ENCODE data around the gene ME3.

The ME3 gene

DNA sequence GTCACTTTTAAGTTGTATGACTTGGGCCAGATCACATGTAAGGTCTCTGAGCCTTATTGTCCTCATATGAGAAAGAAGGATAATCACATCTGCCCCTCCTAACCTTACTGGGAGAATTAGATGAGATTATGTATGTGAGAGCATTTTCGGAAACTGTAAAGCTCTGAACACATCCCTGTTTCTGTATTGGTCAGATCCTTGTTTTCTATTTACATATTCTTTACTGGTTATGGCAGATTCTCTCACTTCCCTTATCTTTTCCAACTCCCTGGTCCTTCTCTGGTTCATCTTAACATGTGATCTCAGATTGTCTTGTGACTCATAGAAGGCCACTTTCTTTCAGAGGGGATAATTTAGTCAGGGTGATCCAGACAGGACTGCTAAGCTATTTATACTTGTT lies 255.9 kb downstream of the ME3 start:
- TF ChIP-seq NFIC (IDR thresholded peaks at IDR 0.05) = no peak
- no peak for TF ChIP-seq ZBTB7A (IDR thresholded peaks at IDR 0.05; ENCODE audit: low read depth)
- no peak for TF ChIP-seq FOXM1 (IDR thresholded peaks at IDR 0.05; ENCODE audit: borderline replicate concordance, low read depth)
- no peak for TF ChIP-seq RAD21 (IDR thresholded peaks at IDR 0.05; ENCODE audit: low read depth)
- TF ChIP-seq, protein P1, sequence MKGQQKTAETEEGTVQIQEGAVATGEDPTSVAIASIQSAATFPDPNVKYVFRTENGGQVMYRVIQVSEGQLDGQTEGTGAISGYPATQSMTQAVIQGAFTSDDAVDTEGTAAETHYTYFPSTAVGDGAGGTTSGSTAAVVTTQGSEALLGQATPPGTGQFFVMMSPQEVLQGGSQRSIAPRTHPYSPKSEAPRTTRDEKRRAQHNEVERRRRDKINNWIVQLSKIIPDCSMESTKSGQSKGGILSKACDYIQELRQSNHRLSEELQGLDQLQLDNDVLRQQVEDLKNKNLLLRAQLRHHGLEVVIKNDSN (IDR thresholded peaks at IDR 0.05) = no peak
- TF ChIP-seq, protein P2, sequence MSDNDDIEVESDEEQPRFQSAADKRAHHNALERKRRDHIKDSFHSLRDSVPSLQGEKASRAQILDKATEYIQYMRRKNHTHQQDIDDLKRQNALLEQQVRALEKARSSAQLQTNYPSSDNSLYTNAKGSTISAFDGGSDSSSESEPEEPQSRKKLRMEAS (IDR thresholded peaks at IDR 0.05) = no peak
- TF ChIP-seq TCF12 (IDR thresholded peaks at IDR 0.05; ENCODE audit: low read depth) = no peak
- no peak for TF ChIP-seq YY1 (IDR thresholded peaks at IDR 0.05; ENCODE audit: low read depth)
- no peak for TF ChIP-seq TEAD4 (IDR thresholded peaks at IDR 0.05)
- TF ChIP-seq EGR1 (IDR thresholded peaks at IDR 0.05) = no peak
- no peak for TF ChIP-seq EP300 (IDR thresholded peaks at IDR 0.05; ENCODE audit: borderline replicate concordance)
- TF ChIP-seq CEBPB (IDR thresholded peaks at IDR 0.05) = no peak
- TF ChIP-seq CREB1 (IDR thresholded peaks at IDR 0.05; ENCODE audit: low read depth) = no peak
- no peak for TF ChIP-seq TAF1 (IDR thresholded peaks at IDR 0.05; ENCODE audit: low read depth)
- TF ChIP-seq, protein P3, sequence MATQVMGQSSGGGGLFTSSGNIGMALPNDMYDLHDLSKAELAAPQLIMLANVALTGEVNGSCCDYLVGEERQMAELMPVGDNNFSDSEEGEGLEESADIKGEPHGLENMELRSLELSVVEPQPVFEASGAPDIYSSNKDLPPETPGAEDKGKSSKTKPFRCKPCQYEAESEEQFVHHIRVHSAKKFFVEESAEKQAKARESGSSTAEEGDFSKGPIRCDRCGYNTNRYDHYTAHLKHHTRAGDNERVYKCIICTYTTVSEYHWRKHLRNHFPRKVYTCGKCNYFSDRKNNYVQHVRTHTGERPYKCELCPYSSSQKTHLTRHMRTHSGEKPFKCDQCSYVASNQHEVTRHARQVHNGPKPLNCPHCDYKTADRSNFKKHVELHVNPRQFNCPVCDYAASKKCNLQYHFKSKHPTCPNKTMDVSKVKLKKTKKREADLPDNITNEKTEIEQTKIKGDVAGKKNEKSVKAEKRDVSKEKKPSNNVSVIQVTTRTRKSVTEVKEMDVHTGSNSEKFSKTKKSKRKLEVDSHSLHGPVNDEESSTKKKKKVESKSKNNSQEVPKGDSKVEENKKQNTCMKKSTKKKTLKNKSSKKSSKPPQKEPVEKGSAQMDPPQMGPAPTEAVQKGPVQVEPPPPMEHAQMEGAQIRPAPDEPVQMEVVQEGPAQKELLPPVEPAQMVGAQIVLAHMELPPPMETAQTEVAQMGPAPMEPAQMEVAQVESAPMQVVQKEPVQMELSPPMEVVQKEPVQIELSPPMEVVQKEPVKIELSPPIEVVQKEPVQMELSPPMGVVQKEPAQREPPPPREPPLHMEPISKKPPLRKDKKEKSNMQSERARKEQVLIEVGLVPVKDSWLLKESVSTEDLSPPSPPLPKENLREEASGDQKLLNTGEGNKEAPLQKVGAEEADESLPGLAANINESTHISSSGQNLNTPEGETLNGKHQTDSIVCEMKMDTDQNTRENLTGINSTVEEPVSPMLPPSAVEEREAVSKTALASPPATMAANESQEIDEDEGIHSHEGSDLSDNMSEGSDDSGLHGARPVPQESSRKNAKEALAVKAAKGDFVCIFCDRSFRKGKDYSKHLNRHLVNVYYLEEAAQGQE (IDR thresholded peaks at IDR 0.05; ENCODE audit: low read depth) = no peak

DNA sequence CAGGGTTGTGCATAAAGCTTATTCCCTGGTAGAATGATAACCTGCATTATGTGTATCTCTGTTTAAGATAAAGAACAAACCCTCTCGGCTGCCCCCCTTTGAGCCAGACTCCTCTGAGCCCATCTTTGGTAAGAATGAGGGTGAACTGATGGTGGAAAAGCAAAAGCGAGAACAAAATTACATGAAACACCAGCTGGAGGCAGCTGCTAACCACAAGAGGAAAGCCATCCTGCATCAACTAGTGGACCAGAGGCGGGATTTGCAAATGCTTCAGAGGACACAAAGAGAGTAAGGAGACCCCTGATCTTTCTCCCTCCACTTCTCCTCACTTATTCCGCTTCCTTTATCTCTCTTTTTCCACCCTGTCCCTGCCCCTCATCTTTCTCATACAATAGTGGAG lies 257.4 kb downstream of the ME3 start:
- TF ChIP-seq RAD21 (IDR thresholded peaks at IDR 0.05; ENCODE audit: low read depth) = no peak
- no peak for TF ChIP-seq EP300 (IDR thresholded peaks at IDR 0.05; ENCODE audit: borderline replicate concordance)
- TF ChIP-seq YY1 (IDR thresholded peaks at IDR 0.05; ENCODE audit: low read depth) = no peak
- TF ChIP-seq, protein P2 (IDR thresholded peaks at IDR 0.05) = no peak
- TF ChIP-seq EGR1 (IDR thresholded peaks at IDR 0.05) = no peak
- TF ChIP-seq, protein P3 (IDR thresholded peaks at IDR 0.05; ENCODE audit: low read depth) = no peak
- no peak for TF ChIP-seq TCF12 (IDR thresholded peaks at IDR 0.05; ENCODE audit: low read depth)
- TF ChIP-seq CREB1 (IDR thresholded peaks at IDR 0.05; ENCODE audit: low read depth) = no peak
- TF ChIP-seq NFIC (IDR thresholded peaks at IDR 0.05) = no peak
- TF ChIP-seq TEAD4 (IDR thresholded peaks at IDR 0.05) = no peak
- no peak for TF ChIP-seq FOXM1 (IDR thresholded peaks at IDR 0.05; ENCODE audit: borderline replicate concordance, low read depth)

DNA sequence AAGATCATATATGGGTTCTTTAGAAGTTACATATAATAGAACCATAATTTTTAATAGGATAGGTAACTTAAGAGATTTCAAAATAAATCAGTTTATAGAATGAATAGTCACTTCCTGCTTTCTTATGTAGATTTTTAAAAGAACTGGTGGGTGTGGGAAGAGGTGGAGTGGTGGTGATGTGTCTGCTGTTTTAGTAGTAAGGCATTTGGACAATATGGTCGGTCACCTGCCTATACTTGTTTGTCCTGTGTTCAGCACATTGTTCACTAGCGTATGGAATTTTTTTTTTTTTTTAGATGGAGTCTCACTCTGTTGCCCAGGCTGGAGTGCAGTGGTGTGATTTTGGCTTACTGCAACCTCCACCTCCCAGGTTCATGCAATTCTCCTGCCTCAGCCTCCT lies 258.4 kb downstream of the ME3 start:
- TF ChIP-seq FOXM1 (IDR thresholded peaks at IDR 0.05; ENCODE audit: borderline replicate concordance, low read depth) (no peak), TCF12 (IDR thresholded peaks at IDR 0.05; ENCODE audit: low read depth) (no peak), EGR1 (IDR thresholded peaks at IDR 0.05) (no peak), EP300 (IDR thresholded peaks at IDR 0.05; ENCODE audit: borderline replicate concordance) (no peak), NFIC (IDR thresholded peaks at IDR 0.05) (no peak), YY1 (IDR thresholded peaks at IDR 0.05; ENCODE audit: low read depth) (no peak), TAF1 (IDR thresholded peaks at IDR 0.05; ENCODE audit: low read depth) (no peak), RAD21 (IDR thresholded peaks at IDR 0.05; ENCODE audit: low read depth) (no peak), TEAD4 (IDR thresholded peaks at IDR 0.05) (no peak)
- TF ChIP-seq, protein P3 (IDR thresholded peaks at IDR 0.05; ENCODE audit: low read depth) = no peak

DNA sequence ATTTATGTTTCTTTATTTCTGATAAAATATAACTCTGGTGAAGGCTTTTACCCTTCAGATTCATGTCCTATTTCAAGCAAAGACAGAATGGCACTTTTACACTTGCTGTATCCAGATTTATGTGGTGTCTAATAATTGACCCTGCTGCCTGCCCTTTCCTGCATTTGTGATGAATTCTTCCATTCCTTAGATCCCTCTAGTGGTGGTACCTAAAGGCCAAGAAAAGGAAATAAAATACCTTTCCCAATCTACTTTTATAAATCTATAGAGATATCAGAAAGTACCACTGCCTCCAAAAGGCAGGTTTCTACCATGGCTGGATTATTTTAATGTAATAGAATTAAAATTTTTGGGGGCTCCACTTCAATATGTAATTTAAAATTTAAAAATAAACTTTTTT lies 263.6 kb downstream of the ME3 start:
- TF ChIP-seq YY1 (IDR thresholded peaks at IDR 0.05; ENCODE audit: low read depth) = no peak
- TF ChIP-seq FOXM1 (IDR thresholded peaks at IDR 0.05; ENCODE audit: borderline replicate concordance, low read depth) = no peak
- no peak for TF ChIP-seq CREB1 (IDR thresholded peaks at IDR 0.05; ENCODE audit: low read depth)
- no peak for TF ChIP-seq RAD21 (IDR thresholded peaks at IDR 0.05; ENCODE audit: low read depth)
- TF ChIP-seq, protein P2 (IDR thresholded peaks at IDR 0.05) = no peak
- no peak for TF ChIP-seq TEAD4 (IDR thresholded peaks at IDR 0.05)
- no peak for TF ChIP-seq EP300 (IDR thresholded peaks at IDR 0.05; ENCODE audit: borderline replicate concordance)
- no peak for TF ChIP-seq CEBPB (IDR thresholded peaks at IDR 0.05)
- no peak for TF ChIP-seq NFIC (IDR thresholded peaks at IDR 0.05)
- TF ChIP-seq, protein P3 (IDR thresholded peaks at IDR 0.05; ENCODE audit: low read depth) = no peak
- TF ChIP-seq, protein P1 (IDR thresholded peaks at IDR 0.05) = no peak
- TF ChIP-seq TCF12 (IDR thresholded peaks at IDR 0.05; ENCODE audit: low read depth) = no peak
- no peak for TF ChIP-seq TAF1 (IDR thresholded peaks at IDR 0.05; ENCODE audit: low read depth)
- no peak for TF ChIP-seq ZBTB7A (IDR thresholded peaks at IDR 0.05; ENCODE audit: low read depth)
- no peak for TF ChIP-seq EGR1 (IDR thresholded peaks at IDR 0.05)

All from Ishikawa (cell line).